Chondrocyte (in vitro differentiated cells): ENCODE results near the gene ELOVL5. TPM values are rescaled to one million over a fixed set of nuclear protein-coding genes. Genes with fewer than 3 reads are reported as not detected.

Experiments used
- DNase-seq: peaks from one replicate; pipeline ENCODE4 v3.0.0; 2021; ENCODE audit warnings: mixed read lengths, low spot score
- H3K27ac Mint-ChIP-seq: one replicate; pipeline ENCODE4 v1.8.0; 2021; ENCODE audit warnings: mild to moderate bottlenecking, moderate library complexity, mixed read lengths; ENCODE audit not compliant: unreplicated experiment
- H3K27me3 Mint-ChIP-seq: 2 replicates; pipeline ENCODE4 v1.8.0; 2021; ENCODE audit warnings: low read depth, mixed read lengths
- H3K36me3 Mint-ChIP-seq: 2 replicates; pipeline ENCODE4 v1.8.0; 2021; ENCODE audit warnings: low read depth, mixed read lengths
- H3K4me1 Mint-ChIP-seq: 2 replicates; pipeline ENCODE4 v1.8.0; 2021; ENCODE audit warnings: low read depth, mild to moderate bottlenecking, mixed read lengths
- H3K4me3 Mint-ChIP-seq: one replicate; pipeline ENCODE4 v1.8.0; 2021; ENCODE audit warnings: mild to moderate bottlenecking, moderate library complexity, mixed read lengths; ENCODE audit not compliant: unreplicated experiment
- H3K9me3 Mint-ChIP-seq: 2 replicates; pipeline ENCODE4 v1.8.0; 2021; ENCODE audit warnings: low read depth, mixed read lengths
- CTCF ChIP-seq: fragments of 200-600 bp; sonication (generic); IDR thresholded peaks from 2 replicates; pipeline ENCODE4 v1.5.0; 2021; ENCODE audit warnings: antibody characterized with exemption, mild to moderate bottlenecking, moderate library complexity
- total RNA-seq: library from RNA; stranded (reverse); gene quantifications from 3 replicates; pipeline ENCODE4 v1.2.1, GENCODE V29; 2021

Gene ELOVL5
- total RNA-seq, 1 donor from 2014 or later, result 102 TPM

GRCh38 chr6:53359095-53359842 is 10.5 kb upstream of the ELOVL5 start:
- peak overlapping the region; percentile 90 for H3K4me3 Mint-ChIP-seq
- H3K4me1 Mint-ChIP-seq, result peaks cover 18% of the 10 kb centered on the region
- H3K9me3 Mint-ChIP-seq, result no peaks in the 10 kb centered on the region
- peak overlapping the region; percentile 95 for H3K27ac Mint-ChIP-seq
- no peaks in the 10 kb centered on the region for H3K27me3 Mint-ChIP-seq
- TF ChIP-seq CTCF, result no peak
- peak; percentile 97 for DNase-seq
- no peaks in the 10 kb centered on the region for H3K36me3 Mint-ChIP-seq

- H3K9me3 Mint-ChIP-seq, result no peaks in the 10 kb centered on the region
- no peaks in the 10 kb centered on the region for H3K36me3 Mint-ChIP-seq
- TF ChIP-seq CTCF, result no peak
- H3K27ac Mint-ChIP-seq, result peak overlapping the region; percentile 86
- H3K4me3 Mint-ChIP-seq, result peak overlapping the region; percentile 90
- no peak for DNase-seq
- H3K27me3 Mint-ChIP-seq, result no peaks in the 10 kb centered on the region
- H3K4me1 Mint-ChIP-seq, result peaks cover 18% of the 10 kb centered on the region
Observed at GRCh38 chr6:53358440-53359094, 9.8 kb upstream of the ELOVL5 start.

GRCh38 chr6:53357576-53358360 is 9.0 kb upstream of the ELOVL5 start:
- H3K36me3 Mint-ChIP-seq, result no peaks in the 10 kb centered on the region
- H3K27ac Mint-ChIP-seq, result no peak overlapping the region
- no peaks in the 10 kb centered on the region for H3K27me3 Mint-ChIP-seq
- DNase-seq, result no peak
- no peaks in the 10 kb centered on the region for H3K9me3 Mint-ChIP-seq
- no peak overlapping the region for H3K4me3 Mint-ChIP-seq
- peaks cover 18% of the 10 kb centered on the region for H3K4me1 Mint-ChIP-seq
- TF ChIP-seq CTCF, result no peak

- Mint-ChIP-seq H3K4me3 (no peak overlapping the region), H3K4me1 (peaks cover 12% of the 10 kb centered on the region), H3K9me3 (no peaks in the 10 kb centered on the region), H3K27ac (no peak overlapping the region), H3K36me3 (no peaks in the 10 kb centered on the region), H3K27me3 (no peaks in the 10 kb centered on the region)
- no peak for DNase-seq
- no peak for TF ChIP-seq CTCF
Observed at GRCh38 chr6:53353624-53354023, 4.9 kb upstream of the ELOVL5 start.

GRCh38 chr6:53352360-53352759 is 3.6 kb upstream of the ELOVL5 start:
- Mint-ChIP-seq H3K27ac (no peak overlapping the region), H3K4me3 (no peak overlapping the region), H3K36me3 (no peaks in the 10 kb centered on the region), H3K9me3 (no peaks in the 10 kb centered on the region), H3K27me3 (no peaks in the 10 kb centered on the region), H3K4me1 (peaks cover 9% of the 10 kb centered on the region)
- no peak for TF ChIP-seq CTCF
- no peak for DNase-seq
